IPS-20b (cell line): ENCODE results near the gene CHMP4B.

ENCODE experiments used
- H3K27ac ChIP-seq: one replicate; pipeline ENCODE4 v1.5.1; 2013; ENCODE audit warnings: low read length
- H3K27me3 ChIP-seq: 2 replicates; pipeline ENCODE4 v1.6.1; 2013; ENCODE audit warnings: mild to moderate bottlenecking, low read length, inconsistent platforms; ENCODE audit not compliant: insufficient read depth
- H3K36me3 ChIP-seq: 2 replicates; pipeline ENCODE4 v1.6.1; 2013; ENCODE audit warnings: low read depth, mild to moderate bottlenecking, inconsistent platforms, low read length, moderate library complexity; ENCODE audit not compliant: insufficient read depth
- H3K4me1 ChIP-seq: 2 replicates; pipeline ENCODE4 v1.6.1; 2013; ENCODE audit warnings: mild to moderate bottlenecking, control low read depth, inconsistent platforms, low read length, moderate library complexity; ENCODE audit not compliant: insufficient read depth
- H3K4me3 ChIP-seq: 2 replicates; pipeline ENCODE4 v1.5.1; 2013; ENCODE audit warnings: mild to moderate bottlenecking, low read length, inconsistent platforms
- H3K9ac ChIP-seq: 2 replicates; pipeline ENCODE4 v1.6.1; 2013; ENCODE audit warnings: low read depth, mild to moderate bottlenecking, inconsistent platforms, low read length, moderate library complexity
- H3K9me3 ChIP-seq: 2 replicates; pipeline ENCODE4 v1.6.1; 2013; ENCODE audit warnings: mild to moderate bottlenecking, low read depth, low read length, inconsistent platforms; ENCODE audit not compliant: insufficient read depth

The CHMP4B gene

GRCh38 chr20:33894798-33895197, 83.7 kb downstream of the CHMP4B start:
- Histone ChIP-seq H3K9ac (no peak overlapping the region), H3K27me3 (no peaks in the 10 kb centered on the region), H3K4me1 (no peaks in the 10 kb centered on the region), H3K36me3 (no peaks in the 10 kb centered on the region), H3K4me3 (no peak overlapping the region), H3K9me3 (no peaks in the 10 kb centered on the region), H3K27ac (no peak overlapping the region)

GRCh38 chr20:33896509-33896908, 85.4 kb downstream of the CHMP4B start:
- Histone ChIP-seq H3K36me3 (no peaks in the 10 kb centered on the region), H3K4me1 (no peaks in the 10 kb centered on the region), H3K9me3 (no peaks in the 10 kb centered on the region), H3K27ac (no peak overlapping the region), H3K27me3 (no peaks in the 10 kb centered on the region), H3K9ac (no peak overlapping the region), H3K4me3 (no peak overlapping the region)

- Histone ChIP-seq H3K36me3 (no peaks in the 10 kb centered on the region), H3K4me3 (no peak overlapping the region), H3K27ac (no peak overlapping the region), H3K27me3 (no peaks in the 10 kb centered on the region), H3K4me1 (no peaks in the 10 kb centered on the region), H3K9ac (no peak overlapping the region), H3K9me3 (no peaks in the 10 kb centered on the region)
Observed at GRCh38 chr20:33897313-33897912, 86.3 kb downstream of the CHMP4B start.

GRCh38 chr20:33899106-33899505, 88.0 kb downstream of the CHMP4B start:
- Histone ChIP-seq H3K27me3 (no peaks in the 10 kb centered on the region), H3K9ac (no peak overlapping the region), H3K9me3 (no peaks in the 10 kb centered on the region), H3K36me3 (no peaks in the 10 kb centered on the region), H3K4me3 (no peak overlapping the region), H3K27ac (no peak overlapping the region), H3K4me1 (no peaks in the 10 kb centered on the region)

GRCh38 chr20:33900521-33901131, 89.5 kb downstream of the CHMP4B start:
- no peak overlapping the region for H3K27ac ChIP-seq
- no peak overlapping the region for H3K4me3 ChIP-seq
- H3K9ac ChIP-seq, result no peak overlapping the region
- no peaks in the 10 kb centered on the region for H3K27me3 ChIP-seq
- no peaks in the 10 kb centered on the region for H3K4me1 ChIP-seq
- no peaks in the 10 kb centered on the region for H3K9me3 ChIP-seq
- H3K36me3 ChIP-seq, result no peaks in the 10 kb centered on the region

GRCh38 chr20:33901132-33901523, 90.0 kb downstream of the CHMP4B start:
- H3K36me3 ChIP-seq, result no peaks in the 10 kb centered on the region
- no peaks in the 10 kb centered on the region for H3K27me3 ChIP-seq
- no peak overlapping the region for H3K9ac ChIP-seq
- no peak overlapping the region for H3K4me3 ChIP-seq
- H3K4me1 ChIP-seq, result no peaks in the 10 kb centered on the region
- no peaks in the 10 kb centered on the region for H3K9me3 ChIP-seq
- H3K27ac ChIP-seq, result no peak overlapping the region

GRCh38 chr20:33902011-33902410, 90.9 kb downstream of the CHMP4B start:
- Histone ChIP-seq H3K9me3 (no peaks in the 10 kb centered on the region), H3K27ac (no peak overlapping the region), H3K27me3 (no peaks in the 10 kb centered on the region), H3K4me1 (no peaks in the 10 kb centered on the region), H3K36me3 (no peaks in the 10 kb centered on the region), H3K4me3 (no peak overlapping the region), H3K9ac (no peak overlapping the region)
